Naive B cell (primary cell): ENCODE measurements around the gene PHACTR1. TPM values are rescaled to one million over a fixed set of nuclear protein-coding genes. Genes with fewer than 3 reads are reported as not detected.
A peak's percentile ranks its signal among the peaks of the same experiment; 100 is the strongest.

Experiments used
- ATAC-seq, 2 donors: fragments of 150-1000 bp; cut with Tn5 transposase; 2 replicates each; pipeline ENCODE4 v1.10.0; 2021; ENCODE audit warnings: low read depth in 2 of 2, mild to moderate bottlenecking in 2 of 2, moderate library complexity in 2 of 2
- DNase-seq: peaks from one replicate; pipeline ENCODE4 v3.0.0; 2022
- H3K27ac Mint-ChIP-seq, 6 donors: one replicate each; pipeline ENCODE4 v1.8.0; 2020 to 2022; ENCODE audit warnings: mild to moderate bottlenecking in 6 of 6, mixed read lengths in 6 of 6, moderate library complexity in 5 of 6, inconsistent platforms in 2 of 6
- H3K27me3 Mint-ChIP-seq, 3 donors: one replicate each; pipeline ENCODE4 v1.8.0; 2021 to 2022; ENCODE audit warnings: mixed read lengths in 3 of 3, mild to moderate bottlenecking in 1 of 3
- H3K36me3 Mint-ChIP-seq, 2 donors: one replicate each; pipeline ENCODE4 v1.8.0; 2020 to 2022; ENCODE audit warnings: mixed read lengths in 2 of 2, inconsistent platforms in 1 of 2, mild to moderate bottlenecking in 1 of 2
- H3K4me1 Mint-ChIP-seq, 3 donors: one replicate each; pipeline ENCODE4 v1.8.0; 2020 to 2022; ENCODE audit warnings: mixed read lengths in 3 of 3, inconsistent platforms in 1 of 3, mild to moderate bottlenecking in 1 of 3, moderate library complexity in 1 of 3
- H3K4me3 Mint-ChIP-seq, 8 donors: one replicate each; pipeline ENCODE4 v1.8.0; 2020 to 2022; ENCODE audit warnings: mild to moderate bottlenecking in 8 of 8, mixed read lengths in 8 of 8, moderate library complexity in 8 of 8, inconsistent platforms in 2 of 8
- H3K9me3 Mint-ChIP-seq, 7 donors: one replicate each; pipeline ENCODE4 v1.8.0; 2020 to 2022; ENCODE audit warnings: mixed read lengths in 7 of 7, mild to moderate bottlenecking in 5 of 7, inconsistent platforms in 2 of 7, moderate library complexity in 1 of 7
- polyA plus RNA-seq, 6 donors: library from polyadenylated mRNA; unstranded; fragments of 300-500 nt; fragmentation: Illumina TruSeq; gene quantifications; one replicate each; pipeline ENCODE4 v1.2.3, GENCODE V29; 2021; ENCODE audit warnings: low read depth in 6 of 6

Gene PHACTR1
- polyA plus RNA-seq, 6 donors from 2014 or later: 61.4 to 110 (median 75.1) TPM

- Mint-ChIP-seq H3K4me3 (no peak overlapping the region), H3K27ac (no peak overlapping the region), H3K9me3 (peaks cover 6 to 15% (median 9%) of the 10 kb centered on the region in 7 donors), H3K27me3 (no peaks in the 10 kb centered on the region), H3K4me1 (no peaks in the 10 kb centered on the region), H3K36me3 (peaks cover 0 to 13% of the 10 kb centered on the region in 2 donors)
- DNase-seq (no peak), ATAC-seq (no peak)
Measured at GRCh38 chr6:12992770-12993169, 276.2 kb downstream of the PHACTR1 start.

- Mint-ChIP-seq H3K36me3 (peaks cover 0 to 13% of the 10 kb centered on the region in 2 donors), H3K27ac (no peak overlapping the region), H3K4me3 (no peak overlapping the region)
Measured at GRCh38 chr6:12993283-12993898, 276.8 kb downstream of the PHACTR1 start.

GRCh38 chr6:12995419-12995818 lies 278.9 kb downstream of the PHACTR1 start:
- peaks cover 0 to 13% of the 10 kb centered on the region in 2 donors for H3K36me3 Mint-ChIP-seq
- ATAC-seq (no peak), DNase-seq (no peak)
- no peaks in the 10 kb centered on the region for H3K4me1 Mint-ChIP-seq
- H3K27ac Mint-ChIP-seq: no peak overlapping the region
- H3K9me3 Mint-ChIP-seq: peaks cover 6 to 15% (median 9%) of the 10 kb centered on the region in 7 donors
- no peak overlapping the region for H3K4me3 Mint-ChIP-seq
- H3K27me3 Mint-ChIP-seq: no peaks in the 10 kb centered on the region

More at GRCh38 chr6:12993283-12993898, 276.8 kb downstream of the PHACTR1 start:
- peaks cover 6 to 15% (median 9%) of the 10 kb centered on the region in 7 donors for H3K9me3 Mint-ChIP-seq
- ATAC-seq: no peak
- no peak for DNase-seq
- no peaks in the 10 kb centered on the region for H3K4me1 Mint-ChIP-seq
- no peaks in the 10 kb centered on the region for H3K27me3 Mint-ChIP-seq

GRCh38 chr6:13000537-13000936 lies 284.0 kb downstream of the PHACTR1 start:
- H3K27me3 Mint-ChIP-seq: no peaks in the 10 kb centered on the region
- H3K36me3 Mint-ChIP-seq: no peaks in the 10 kb centered on the region
- peaks cover 0 to 1% (median 0%) of the 10 kb centered on the region in 7 donors for H3K9me3 Mint-ChIP-seq
- no peak overlapping the region for H3K27ac Mint-ChIP-seq
- no peak for ATAC-seq
- H3K4me1 Mint-ChIP-seq: no peaks in the 10 kb centered on the region
- no peak overlapping the region for H3K4me3 Mint-ChIP-seq
- no peak for DNase-seq

- H3K4me1 Mint-ChIP-seq: no peaks in the 10 kb centered on the region
- H3K9me3 Mint-ChIP-seq: peaks cover 0 to 1% (median 0%) of the 10 kb centered on the region in 7 donors
- ATAC-seq (no peak), DNase-seq (no peak)
- no peaks in the 10 kb centered on the region for H3K27me3 Mint-ChIP-seq
- H3K36me3 Mint-ChIP-seq: no peaks in the 10 kb centered on the region
- H3K27ac Mint-ChIP-seq: no peak overlapping the region
- no peak overlapping the region for H3K4me3 Mint-ChIP-seq
Measured at GRCh38 chr6:13001927-13002326, 285.4 kb downstream of the PHACTR1 start.

GRCh38 chr6:13004601-13005000 lies 288.0 kb downstream of the PHACTR1 start:
- no peaks in the 10 kb centered on the region for H3K4me1 Mint-ChIP-seq
- H3K36me3 Mint-ChIP-seq: no peaks in the 10 kb centered on the region
- no peak for DNase-seq
- no peak overlapping the region for H3K4me3 Mint-ChIP-seq
- no peak overlapping the region for H3K27ac Mint-ChIP-seq
- no peak for ATAC-seq
- H3K9me3 Mint-ChIP-seq: peaks cover 0 to 1% (median 0%) of the 10 kb centered on the region in 7 donors
- peaks cover 6 to 10% (median 8%) of the 10 kb centered on the region in 3 donors for H3K27me3 Mint-ChIP-seq

- H3K4me1 Mint-ChIP-seq: no peaks in the 10 kb centered on the region
- H3K36me3 Mint-ChIP-seq: no peaks in the 10 kb centered on the region
Measured at GRCh38 chr6:13005994-13006393, 289.4 kb downstream of the PHACTR1 start.

GRCh38 chr6:13006578-13007300 lies 290.2 kb downstream of the PHACTR1 start:
- no peak for ATAC-seq
- H3K27ac Mint-ChIP-seq: no peak overlapping the region
- H3K27me3 Mint-ChIP-seq: peaks cover 20 to 25% (median 20%) of the 10 kb centered on the region in 3 donors
- DNase-seq: no peak
- H3K4me1 Mint-ChIP-seq: no peaks in the 10 kb centered on the region
- H3K4me3 Mint-ChIP-seq: no peak overlapping the region
- no peaks in the 10 kb centered on the region for H3K9me3 Mint-ChIP-seq
- no peaks in the 10 kb centered on the region for H3K36me3 Mint-ChIP-seq

More at GRCh38 chr6:13005994-13006393, 289.4 kb downstream of the PHACTR1 start:
- Mint-ChIP-seq H3K4me3 (no peak overlapping the region), H3K9me3 (no peaks in the 10 kb centered on the region), H3K27me3 (peaks cover 14 to 20% (median 18%) of the 10 kb centered on the region in 3 donors), H3K27ac (no peak overlapping the region)
- no peak for DNase-seq
- no peak for ATAC-seq

GRCh38 chr6:13007744-13008143 lies 291.2 kb downstream of the PHACTR1 start:
- Mint-ChIP-seq H3K36me3 (no peaks in the 10 kb centered on the region), H3K4me3 (no peak overlapping the region), H3K9me3 (no peaks in the 10 kb centered on the region), H3K4me1 (peaks cover 0 to 7% (median 2%) of the 10 kb centered on the region in 3 donors), H3K27me3 (peaks cover 29 to 35% (median 30%) of the 10 kb centered on the region in 3 donors), H3K27ac (no peak overlapping the region)
- DNase-seq (no peak), ATAC-seq (no peak)

- ATAC-seq: no peak
- Mint-ChIP-seq H3K4me3 (no peak overlapping the region), H3K36me3 (no peaks in the 10 kb centered on the region), H3K4me1 (peaks cover 5 to 16% (median 10%) of the 10 kb centered on the region in 3 donors), H3K27ac (no peak overlapping the region), H3K27me3 (peaks cover 36 to 44% (median 39%) of the 10 kb centered on the region in 3 donors), H3K9me3 (no peaks in the 10 kb centered on the region)
- no peak for DNase-seq
Measured at GRCh38 chr6:13009031-13009430, 292.5 kb downstream of the PHACTR1 start.

- no peak overlapping the region for H3K4me3 Mint-ChIP-seq
- DNase-seq (no peak), ATAC-seq (no peak)
- peaks cover 5 to 16% (median 12%) of the 10 kb centered on the region in 3 donors for H3K4me1 Mint-ChIP-seq
- H3K27ac Mint-ChIP-seq: no peak overlapping the region
- no peaks in the 10 kb centered on the region for H3K9me3 Mint-ChIP-seq
- H3K36me3 Mint-ChIP-seq: no peaks in the 10 kb centered on the region
- H3K27me3 Mint-ChIP-seq: peaks cover 36 to 44% (median 42%) of the 10 kb centered on the region in 3 donors
Measured at GRCh38 chr6:13009461-13009860, 292.9 kb downstream of the PHACTR1 start.

GRCh38 chr6:13011612-13012146 lies 295.1 kb downstream of the PHACTR1 start:
- H3K4me3 Mint-ChIP-seq: peak overlapping the region in 5 of 8 donors; percentile 5 to 92 (median 77)
- H3K36me3 Mint-ChIP-seq: no peaks in the 10 kb centered on the region
- H3K27ac Mint-ChIP-seq: no peak overlapping the region
- peaks cover 5 to 16% (median 13%) of the 10 kb centered on the region in 3 donors for H3K4me1 Mint-ChIP-seq
- H3K27me3 Mint-ChIP-seq: peaks cover 44 to 45% (median 44%) of the 10 kb centered on the region in 3 donors
- DNase-seq (no peak), ATAC-seq (no peak)
- no peaks in the 10 kb centered on the region for H3K9me3 Mint-ChIP-seq

GRCh38 chr6:13012296-13012695 lies 295.7 kb downstream of the PHACTR1 start:
- ATAC-seq: no peak
- Mint-ChIP-seq H3K9me3 (no peaks in the 10 kb centered on the region), H3K27me3 (peaks cover 44 to 45% (median 44%) of the 10 kb centered on the region in 3 donors), H3K36me3 (no peaks in the 10 kb centered on the region), H3K4me1 (peaks cover 5 to 16% (median 13%) of the 10 kb centered on the region in 3 donors), H3K27ac (no peak overlapping the region), H3K4me3 (peak overlapping the region in 6 of 8 donors; percentile 59 to 94 (median 86))
- no peak for DNase-seq
